Bronchial epithelial cell (primary cell): ENCODE results near the gene DMAP1. TPM values are rescaled to one million over a fixed set of nuclear protein-coding genes. Genes with fewer than 3 reads are reported as not detected.
A peak's percentile ranks its signal among the peaks of the same experiment; 100 is the strongest.

Experiments
- DNase-seq: peaks from one replicate; pipeline ENCODE4 v3.0.0-alpha.2; 2010; ENCODE audit warnings: low read depth
- FAIRE-seq: peaks from 2 replicates; lab custom pipeline; 2011; peaks lifted over from hg19 to GRCh38; lab: Jason Lieb, UNC
- H3K27me3 ChIP-seq: 2 replicates; pipeline ENCODE4 v1.5.1; 2011; ENCODE audit warnings: low read length; ENCODE audit not compliant: control insufficient read depth, insufficient read depth
- H3K36me3 ChIP-seq: 2 replicates; pipeline ENCODE4 v1.5.1; 2011; ENCODE audit warnings: low read length; ENCODE audit not compliant: control insufficient read depth, insufficient read depth
- H3K4me3 ChIP-seq: 2 replicates; pipeline ENCODE4 v1.5.1; 2011; ENCODE audit warnings: mild to moderate bottlenecking, low read depth, low read length, control low read depth
- total RNA-seq: library from RNA; depleted of rRNA; stranded (reverse); fragments of >200 nt; gene quantifications from 2 replicates; pipeline ENCODE4 v1.2.1, GENCODE V29; 2014
- TF ChIP-seq, protein P1 (sequence below): IDR thresholded peaks from 2 replicates; pipeline ENCODE4 v1.5.1; 2011; ENCODE audit warnings: mild to moderate bottlenecking, moderate library complexity, low read length, control low read depth, inconsistent platforms; ENCODE audit not compliant: insufficient read depth, severe bottlenecking

Gene DMAP1
- total RNA-seq, 1 donor from 2014 or later: 21.9 TPM

DNA sequence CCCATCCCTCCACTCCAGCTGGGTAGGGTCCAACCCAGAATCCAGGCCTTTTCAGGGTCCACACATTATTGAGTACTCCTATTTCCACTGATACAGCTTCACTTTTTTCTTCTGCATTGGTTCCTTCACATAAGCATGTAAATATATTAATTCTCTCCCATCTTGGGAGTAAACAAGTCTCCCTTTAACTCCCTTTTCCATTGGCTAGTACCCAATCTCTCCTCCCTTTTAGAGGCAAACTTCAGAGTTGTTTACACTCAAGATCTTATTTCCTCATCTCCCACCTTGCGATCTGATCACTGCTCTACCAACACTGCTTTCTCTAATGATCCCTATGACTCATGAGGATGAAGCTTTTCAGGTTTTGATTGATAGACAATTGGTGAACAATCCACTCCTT lies 20.3 kb downstream of the DMAP1 start:
- FAIRE-seq (no peak), DNase-seq (no peak)
- Histone ChIP-seq H3K36me3 (peaks cover 4% of the 10 kb centered on the region), H3K4me3 (no peak overlapping the region), H3K27me3 (no peaks in the 10 kb centered on the region)
- TF ChIP-seq, protein P1, sequence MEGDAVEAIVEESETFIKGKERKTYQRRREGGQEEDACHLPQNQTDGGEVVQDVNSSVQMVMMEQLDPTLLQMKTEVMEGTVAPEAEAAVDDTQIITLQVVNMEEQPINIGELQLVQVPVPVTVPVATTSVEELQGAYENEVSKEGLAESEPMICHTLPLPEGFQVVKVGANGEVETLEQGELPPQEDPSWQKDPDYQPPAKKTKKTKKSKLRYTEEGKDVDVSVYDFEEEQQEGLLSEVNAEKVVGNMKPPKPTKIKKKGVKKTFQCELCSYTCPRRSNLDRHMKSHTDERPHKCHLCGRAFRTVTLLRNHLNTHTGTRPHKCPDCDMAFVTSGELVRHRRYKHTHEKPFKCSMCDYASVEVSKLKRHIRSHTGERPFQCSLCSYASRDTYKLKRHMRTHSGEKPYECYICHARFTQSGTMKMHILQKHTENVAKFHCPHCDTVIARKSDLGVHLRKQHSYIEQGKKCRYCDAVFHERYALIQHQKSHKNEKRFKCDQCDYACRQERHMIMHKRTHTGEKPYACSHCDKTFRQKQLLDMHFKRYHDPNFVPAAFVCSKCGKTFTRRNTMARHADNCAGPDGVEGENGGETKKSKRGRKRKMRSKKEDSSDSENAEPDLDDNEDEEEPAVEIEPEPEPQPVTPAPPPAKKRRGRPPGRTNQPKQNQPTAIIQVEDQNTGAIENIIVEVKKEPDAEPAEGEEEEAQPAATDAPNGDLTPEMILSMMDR: no peak

- no peak for FAIRE-seq
Observed at GRCh38 chr1:44235808-44236207, 22.5 kb downstream of the DMAP1 start.

GRCh38 chr1:44236490-44237272 lies 23.4 kb downstream of the DMAP1 start:
- DNase-seq: no peak
- Histone ChIP-seq H3K36me3 (peaks cover 1% of the 10 kb centered on the region), H3K4me3 (no peak overlapping the region), H3K27me3 (no peaks in the 10 kb centered on the region)
- TF ChIP-seq, protein P1: no peak
- peak; percentile 75 for FAIRE-seq

More at GRCh38 chr1:44235808-44236207, 22.5 kb downstream of the DMAP1 start:
- peaks cover 1% of the 10 kb centered on the region for H3K36me3 ChIP-seq
- TF ChIP-seq, protein P1: no peak
- no peak overlapping the region for H3K4me3 ChIP-seq
- DNase-seq: no peak
- H3K27me3 ChIP-seq: no peaks in the 10 kb centered on the region

- DNase-seq (no peak), FAIRE-seq (no peak)
Observed at GRCh38 chr1:44237721-44238457, 24.6 kb downstream of the DMAP1 start.

DNA sequence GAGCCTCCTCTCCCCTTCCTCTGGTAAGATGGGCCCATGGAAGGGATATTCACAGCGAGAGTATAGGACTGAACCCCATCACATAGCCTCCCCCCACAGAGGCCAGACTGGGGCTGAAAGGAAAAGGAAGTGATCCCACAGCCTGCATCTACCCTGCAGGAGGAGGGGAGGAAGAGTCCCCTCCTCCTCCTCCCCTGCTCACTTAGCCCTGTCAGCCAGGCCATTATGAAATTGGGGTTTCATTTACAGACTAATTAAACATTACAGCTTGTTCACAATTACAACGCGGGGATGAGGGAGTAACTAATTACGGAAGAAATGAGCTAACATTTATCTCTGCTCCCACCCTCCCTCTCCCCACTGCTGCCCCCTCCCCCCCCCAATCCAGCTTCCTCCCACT lies 25.4 kb downstream of the DMAP1 start:
- Histone ChIP-seq H3K4me3 (no peak overlapping the region), H3K27me3 (no peaks in the 10 kb centered on the region), H3K36me3 (peaks cover 1% of the 10 kb centered on the region)
- FAIRE-seq (no peak), DNase-seq (no peak)
- TF ChIP-seq, protein P1: no peak

More at GRCh38 chr1:44237721-44238457, 24.6 kb downstream of the DMAP1 start:
- TF ChIP-seq, protein P1: peak; percentile 36
- Histone ChIP-seq H3K27me3 (no peaks in the 10 kb centered on the region), H3K36me3 (peaks cover 1% of the 10 kb centered on the region), H3K4me3 (no peak overlapping the region)
